Hepatocyte (in vitro differentiated cells): Measurements from ENCODE around the gene MAGI2. TPM values are rescaled to one million over a fixed set of nuclear protein-coding genes. Genes with fewer than 3 reads are reported as not detected.

ENCODE experiments used
- DNase-seq: peaks from one replicate; pipeline ENCODE4 v3.0.0-alpha.2; 2016; ENCODE audit warnings: low spot score
- H2AFZ ChIP-seq: fragments of 200-600 bp; sonication (generic); 2 replicates; pipeline ENCODE4 v1.6.0; 2016; ENCODE audit warnings: antibody characterized with exemption, mild to moderate bottlenecking
- H3K27ac ChIP-seq: fragments of 200-600 bp; sonication (generic); 2 replicates; pipeline ENCODE4 v1.5.1; 2016; ENCODE audit warnings: mild to moderate bottlenecking
- H3K27me3 ChIP-seq: fragments of 200-600 bp; sonication (generic); 2 replicates; pipeline ENCODE4 v1.6.1; 2016
- H3K36me3 ChIP-seq: fragments of 200-600 bp; sonication (generic); replicated peaks from 2 replicates; pipeline ENCODE4 v1.5.1; 2016; ENCODE audit warnings: low read depth; ENCODE audit not compliant: insufficient read depth
- H3K4me1 ChIP-seq: fragments of 200-600 bp; sonication (generic); 2 replicates; pipeline ENCODE4 v1.5.1; 2016; ENCODE audit warnings: mild to moderate bottlenecking, moderate library complexity; ENCODE audit not compliant: insufficient read depth
- H3K4me2 ChIP-seq: fragments of 200-600 bp; sonication (generic); 2 replicates; pipeline ENCODE4 v1.6.0; 2016
- H3K4me3 ChIP-seq: fragments of 200-600 bp; sonication (generic); 2 replicates; pipeline ENCODE4 v1.5.1; 2016; ENCODE audit warnings: mild to moderate bottlenecking
- H3K79me2 ChIP-seq: fragments of 200-600 bp; sonication (generic); 2 replicates; pipeline ENCODE4 v1.6.0; 2017; ENCODE audit warnings: mild to moderate bottlenecking
- H3K9me2 ChIP-seq: fragments of 200-600 bp; sonication (generic); replicated peaks from 2 replicates; pipeline ENCODE4 v1.6.0; 2017; ENCODE audit warnings: mild to moderate bottlenecking; ENCODE audit not compliant: insufficient read depth
- H3K9me3 ChIP-seq: fragments of 200-600 bp; sonication (generic); 2 replicates; pipeline ENCODE4 v1.5.1; 2016; ENCODE audit warnings: low read depth, mild to moderate bottlenecking
- H4K20me1 ChIP-seq: fragments of 200-600 bp; sonication (generic); 2 replicates; pipeline ENCODE4 v1.6.0; 2016; ENCODE audit warnings: mild to moderate bottlenecking; ENCODE audit not compliant: insufficient read depth, poor library complexity, severe bottlenecking
- EZH2 ChIP-seq: fragments of 200-600 bp; sonication (generic); IDR thresholded peaks from 2 replicates; pipeline ENCODE4 v1.6.1; 2016; ENCODE audit warnings: antibody characterized with exemption, mild to moderate bottlenecking, borderline replicate concordance
- EZH2phosphoT487 ChIP-seq: fragments of 200-600 bp; sonication (generic); IDR thresholded peaks from one replicate; pipeline ENCODE4 v1.6.1; 2018; ENCODE audit warnings: antibody characterized with exemption, mild to moderate bottlenecking, low read depth, moderate library complexity; ENCODE audit not compliant: unreplicated experiment, severe bottlenecking
- WGBS: methylation state at CpG from one replicate; pipeline ENCODE4 v1.1.6; 2016; ENCODE audit warnings: low lambda C conversion rate; ENCODE audit errors: missing lambda C conversion rate; 5-methylcytosine and 5-hydroxymethylcytosine counted together
- polyA plus RNA-seq: library from polyadenylated mRNA; unstranded; fragments of >200 nt; fragmentation: Nextera tagmentation; extraction: Ambion mirVana; gene quantifications from 2 replicates; pipeline ENCODE4 v1.2.1, GENCODE V29; 2016
- total RNA-seq: library from RNA; depleted of rRNA; stranded (reverse); fragments of >200 nt; gene quantifications from 2 replicates; pipeline ENCODE4 v1.2.3, GENCODE V29; 2014
- TF ChIP-seq, protein P1 (sequence below): fragments of 200-600 bp; sonication (generic); IDR thresholded peaks from 2 replicates; pipeline ENCODE4 v1.5.1; 2016; ENCODE audit warnings: antibody characterized with exemption, mild to moderate bottlenecking; ENCODE audit not compliant: poor library complexity

Gene MAGI2
- total and polyA plus RNA-seq, 2 experiments from 2014 or later, result 3.1 to 6.7 TPM

DNA sequence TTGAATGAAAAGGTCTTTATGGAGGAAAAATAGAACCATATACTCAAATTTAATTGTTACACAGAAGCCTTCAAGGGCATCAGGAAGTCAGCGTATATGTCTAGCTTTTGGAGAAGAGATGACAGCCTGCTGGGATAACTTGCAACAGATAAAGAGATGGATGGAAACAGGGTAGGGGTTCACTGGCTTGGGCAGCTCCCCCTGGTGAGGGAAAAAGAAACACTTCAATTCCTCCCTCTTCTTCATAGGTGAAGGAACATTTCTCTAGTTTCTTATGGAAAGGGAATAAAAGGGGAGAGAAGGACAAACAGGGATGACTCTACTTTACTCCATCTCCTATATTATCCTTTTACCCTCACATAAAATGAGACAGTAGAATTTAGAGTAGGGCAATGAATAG is 1019.2 kb downstream of the MAGI2 start:
- Histone ChIP-seq H2AFZ (no peak overlapping the region), H3K4me1 (no peaks in the 10 kb centered on the region), H3K4me3 (no peak overlapping the region), H3K9me3 (no peaks in the 10 kb centered on the region), H3K27me3 (no peaks in the 10 kb centered on the region), H4K20me1 (no peaks in the 10 kb centered on the region), H3K4me2 (no peak overlapping the region), H3K79me2 (no peaks in the 10 kb centered on the region), H3K9me2 (no peaks in the 10 kb centered on the region), H3K27ac (no peak overlapping the region), H3K36me3 (no peaks in the 10 kb centered on the region)
- TF ChIP-seq EZH2phosphoT487 (no peak), EZH2 (no peak)
- TF ChIP-seq, protein P1, sequence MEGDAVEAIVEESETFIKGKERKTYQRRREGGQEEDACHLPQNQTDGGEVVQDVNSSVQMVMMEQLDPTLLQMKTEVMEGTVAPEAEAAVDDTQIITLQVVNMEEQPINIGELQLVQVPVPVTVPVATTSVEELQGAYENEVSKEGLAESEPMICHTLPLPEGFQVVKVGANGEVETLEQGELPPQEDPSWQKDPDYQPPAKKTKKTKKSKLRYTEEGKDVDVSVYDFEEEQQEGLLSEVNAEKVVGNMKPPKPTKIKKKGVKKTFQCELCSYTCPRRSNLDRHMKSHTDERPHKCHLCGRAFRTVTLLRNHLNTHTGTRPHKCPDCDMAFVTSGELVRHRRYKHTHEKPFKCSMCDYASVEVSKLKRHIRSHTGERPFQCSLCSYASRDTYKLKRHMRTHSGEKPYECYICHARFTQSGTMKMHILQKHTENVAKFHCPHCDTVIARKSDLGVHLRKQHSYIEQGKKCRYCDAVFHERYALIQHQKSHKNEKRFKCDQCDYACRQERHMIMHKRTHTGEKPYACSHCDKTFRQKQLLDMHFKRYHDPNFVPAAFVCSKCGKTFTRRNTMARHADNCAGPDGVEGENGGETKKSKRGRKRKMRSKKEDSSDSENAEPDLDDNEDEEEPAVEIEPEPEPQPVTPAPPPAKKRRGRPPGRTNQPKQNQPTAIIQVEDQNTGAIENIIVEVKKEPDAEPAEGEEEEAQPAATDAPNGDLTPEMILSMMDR, result no peak
- 83% methylated on average over 1 of the region's 1 CpG for WGBS
- no peak for DNase-seq

DNA sequence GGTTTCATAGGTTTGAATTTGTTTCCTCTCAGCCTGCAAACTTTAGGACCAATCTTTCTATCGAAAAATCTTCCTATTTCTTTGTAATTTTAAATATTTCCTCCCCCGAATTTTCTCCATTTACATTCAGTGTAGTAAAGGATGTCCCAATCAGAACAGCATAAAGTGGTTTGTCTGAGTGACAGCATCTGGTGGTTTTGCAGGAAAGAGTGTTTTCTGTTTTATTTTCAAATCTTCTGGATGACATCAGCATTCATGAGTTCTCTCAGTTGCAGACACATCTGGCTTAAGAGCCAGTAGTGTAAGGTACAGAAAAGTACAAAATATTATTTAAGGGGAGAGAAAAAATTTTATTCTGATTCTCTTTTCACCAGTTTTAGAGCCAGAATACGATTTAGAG is 1020.0 kb downstream of the MAGI2 start:
- Histone ChIP-seq H3K36me3 (no peaks in the 10 kb centered on the region), H3K9me2 (no peaks in the 10 kb centered on the region), H3K4me1 (no peaks in the 10 kb centered on the region), H3K4me2 (no peak overlapping the region), H3K27ac (no peak overlapping the region), H4K20me1 (no peaks in the 10 kb centered on the region), H2AFZ (no peak overlapping the region), H3K79me2 (no peaks in the 10 kb centered on the region), H3K4me3 (no peak overlapping the region), H3K9me3 (no peaks in the 10 kb centered on the region), H3K27me3 (no peaks in the 10 kb centered on the region)
- 68% methylated on average over 3 of the region's 3 CpGs for WGBS
- DNase-seq, result no peak
- TF ChIP-seq EZH2phosphoT487 (no peak), EZH2 (no peak)
- TF ChIP-seq, protein P1, result no peak

DNA sequence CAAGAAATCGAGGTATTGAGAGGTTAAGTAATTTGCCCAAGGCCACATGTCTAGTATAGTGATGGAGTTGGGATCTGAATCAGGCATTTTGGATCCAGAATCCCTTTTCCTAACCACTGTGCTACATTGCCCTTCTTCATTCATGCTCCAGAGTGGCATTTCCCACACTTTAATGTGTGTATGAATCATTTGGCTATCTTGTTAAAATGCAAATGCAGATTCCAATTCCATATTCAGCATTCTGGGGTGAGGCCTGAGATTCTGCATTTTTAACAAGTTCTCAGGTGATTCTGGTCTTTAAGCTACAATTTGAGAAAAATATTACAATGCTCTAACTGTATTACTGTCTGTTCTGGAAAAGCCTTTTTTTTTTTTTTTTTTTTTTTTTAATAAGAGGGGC is 1023.6 kb downstream of the MAGI2 start:
- no peaks in the 10 kb centered on the region for H3K4me1 ChIP-seq
- no peak overlapping the region for H3K4me3 ChIP-seq
- H2AFZ ChIP-seq, result no peak overlapping the region
- DNase-seq, result no peak
- H3K27ac ChIP-seq, result no peak overlapping the region
- no peak overlapping the region for H3K4me2 ChIP-seq
- no peaks in the 10 kb centered on the region for H3K36me3 ChIP-seq
- 74% methylated on average over 1 of the region's 1 CpG for WGBS
- no peaks in the 10 kb centered on the region for H3K27me3 ChIP-seq
- H3K9me2 ChIP-seq, result no peaks in the 10 kb centered on the region
- H3K79me2 ChIP-seq, result no peaks in the 10 kb centered on the region
- no peaks in the 10 kb centered on the region for H4K20me1 ChIP-seq
- H3K9me3 ChIP-seq, result no peaks in the 10 kb centered on the region
- no peak for TF ChIP-seq EZH2
- no peak for TF ChIP-seq EZH2phosphoT487
- TF ChIP-seq, protein P1, result no peak

DNA sequence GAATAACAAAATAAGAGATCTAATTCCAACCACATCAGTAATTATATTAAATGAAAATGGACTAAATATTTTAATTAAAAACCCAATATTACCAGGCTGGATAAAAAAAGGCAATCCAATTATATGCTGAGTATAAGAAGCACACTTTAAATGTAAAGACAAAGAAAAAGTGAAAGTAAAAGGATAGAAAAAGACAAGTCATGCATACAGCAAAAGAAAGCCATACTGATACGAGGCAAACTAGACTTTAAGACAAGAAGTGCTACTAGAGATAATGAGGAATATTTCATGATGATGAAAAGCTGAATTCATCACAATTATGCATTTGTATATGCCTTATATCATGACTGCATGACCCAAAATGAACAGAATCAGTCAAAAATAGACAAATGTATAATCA is 1026.3 kb downstream of the MAGI2 start:
- no peak for TF ChIP-seq EZH2phosphoT487
- no peak for TF ChIP-seq EZH2
- TF ChIP-seq, protein P1, result no peak
- H3K9me2 ChIP-seq, result no peaks in the 10 kb centered on the region
- 97% methylated on average over 1 of the region's 1 CpG for WGBS
- no peak for DNase-seq
- H3K79me2 ChIP-seq, result no peaks in the 10 kb centered on the region
- H3K4me1 ChIP-seq, result no peaks in the 10 kb centered on the region
- H3K4me3 ChIP-seq, result no peak overlapping the region
- H2AFZ ChIP-seq, result no peak overlapping the region
- no peak overlapping the region for H3K27ac ChIP-seq
- no peaks in the 10 kb centered on the region for H3K27me3 ChIP-seq
- H3K4me2 ChIP-seq, result no peak overlapping the region
- no peaks in the 10 kb centered on the region for H4K20me1 ChIP-seq
- no peaks in the 10 kb centered on the region for H3K36me3 ChIP-seq
- no peaks in the 10 kb centered on the region for H3K9me3 ChIP-seq
